Superior temporal gyrus (tissue), 1 donor: ENCODE data around the gene PMM2.
A peak's percentile ranks its signal among the peaks of the same experiment; 100 is the strongest.

Experiments
- DNase-seq: peaks from one replicate; pipeline ENCODE4 v3.0.0-alpha.2; 2016; ENCODE audit errors: extremely low spot score

PMM2 gene

DNA sequence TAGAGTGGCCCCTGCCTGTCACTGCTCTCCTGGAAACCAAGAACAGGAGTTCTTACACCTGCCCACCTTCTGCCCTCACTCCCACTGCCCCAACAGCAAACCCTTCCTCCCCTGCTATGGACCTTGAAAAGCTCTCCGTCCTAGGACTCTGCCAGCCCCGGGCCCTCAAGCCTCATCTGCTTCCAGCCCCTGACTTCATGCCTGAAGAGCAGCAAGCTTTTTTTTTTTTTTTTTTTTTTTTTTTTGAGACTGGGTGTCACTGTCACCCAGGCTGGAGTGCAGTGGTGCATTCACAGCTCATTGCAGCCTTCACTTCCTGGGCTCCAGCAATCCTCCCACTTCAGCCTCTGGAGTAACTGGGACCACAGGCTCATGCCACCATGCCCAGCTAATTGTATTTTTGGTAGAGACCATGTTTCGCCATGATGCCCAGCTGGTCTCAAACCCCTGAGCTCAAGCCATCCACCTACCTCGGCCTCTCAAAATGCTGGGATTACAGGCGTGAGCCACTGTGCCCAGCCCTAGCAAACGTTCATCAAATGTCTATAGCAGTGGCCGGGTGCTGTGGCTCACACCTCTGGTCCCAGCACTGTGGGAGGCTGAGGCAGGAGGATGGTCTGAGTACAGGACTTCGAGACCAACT lies 54.2 kb downstream of the PMM2 start:
- DNase-seq: no peak

DNA sequence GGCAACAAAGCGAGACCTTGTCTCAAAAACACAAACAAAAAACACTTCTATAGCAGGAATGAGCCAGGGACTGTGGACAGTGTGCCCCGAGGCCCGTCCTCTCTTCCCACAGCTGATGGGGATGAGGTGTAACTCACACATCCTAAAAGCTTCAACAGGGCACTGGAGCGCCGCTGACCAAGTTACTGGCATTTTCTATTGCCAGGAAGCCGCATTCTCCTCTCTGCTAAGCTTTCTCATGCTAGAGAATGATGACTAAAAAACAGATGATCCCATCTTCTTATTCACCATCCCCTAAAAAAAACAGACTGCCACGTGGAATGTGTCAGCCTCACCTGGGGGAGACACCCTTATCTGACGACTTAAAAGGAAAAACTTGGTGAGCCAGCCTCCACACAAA lies 54.9 kb downstream of the PMM2 start:
- DNase-seq: no peak

DNA sequence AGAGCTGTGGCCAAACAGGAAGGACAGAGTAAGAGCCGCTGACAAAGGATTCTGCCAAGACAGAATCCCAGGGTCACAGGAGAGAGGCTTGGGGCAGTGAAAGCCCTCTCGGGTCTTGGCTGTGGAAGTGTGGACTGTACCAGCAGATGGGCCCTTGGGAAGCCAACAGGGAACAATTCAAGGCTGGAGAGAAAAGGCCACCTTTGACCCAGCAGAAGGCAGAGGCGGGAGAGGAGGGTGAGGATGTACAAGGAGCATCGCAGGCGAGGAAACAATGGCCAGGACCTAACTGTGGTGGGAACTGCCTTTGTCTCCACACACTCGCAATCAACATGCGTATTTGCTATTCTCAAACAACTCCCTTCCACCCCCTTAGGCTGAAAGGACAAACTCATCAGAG lies 55.5 kb downstream of the PMM2 start:
- DNase-seq: no peak

DNA sequence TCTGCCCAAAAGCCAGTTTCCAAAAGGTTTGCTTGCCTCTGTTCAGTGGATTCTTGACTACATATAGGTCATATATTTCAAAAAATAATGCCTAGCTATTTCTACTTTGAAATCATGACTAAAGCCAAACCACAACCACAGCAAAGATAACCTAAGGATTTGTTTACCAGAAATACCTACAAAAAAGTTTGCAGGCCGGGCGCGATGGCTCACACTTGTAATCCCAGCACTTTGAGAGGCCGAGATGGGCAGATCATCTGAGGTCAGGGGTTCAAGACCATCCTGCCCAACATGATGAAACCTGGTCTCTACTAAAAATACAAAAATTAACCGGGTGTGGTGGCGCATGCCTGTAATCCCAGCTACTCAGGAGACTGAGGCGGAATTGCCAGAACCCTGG lies 56.0 kb downstream of the PMM2 start:
- no peak for DNase-seq

DNA sequence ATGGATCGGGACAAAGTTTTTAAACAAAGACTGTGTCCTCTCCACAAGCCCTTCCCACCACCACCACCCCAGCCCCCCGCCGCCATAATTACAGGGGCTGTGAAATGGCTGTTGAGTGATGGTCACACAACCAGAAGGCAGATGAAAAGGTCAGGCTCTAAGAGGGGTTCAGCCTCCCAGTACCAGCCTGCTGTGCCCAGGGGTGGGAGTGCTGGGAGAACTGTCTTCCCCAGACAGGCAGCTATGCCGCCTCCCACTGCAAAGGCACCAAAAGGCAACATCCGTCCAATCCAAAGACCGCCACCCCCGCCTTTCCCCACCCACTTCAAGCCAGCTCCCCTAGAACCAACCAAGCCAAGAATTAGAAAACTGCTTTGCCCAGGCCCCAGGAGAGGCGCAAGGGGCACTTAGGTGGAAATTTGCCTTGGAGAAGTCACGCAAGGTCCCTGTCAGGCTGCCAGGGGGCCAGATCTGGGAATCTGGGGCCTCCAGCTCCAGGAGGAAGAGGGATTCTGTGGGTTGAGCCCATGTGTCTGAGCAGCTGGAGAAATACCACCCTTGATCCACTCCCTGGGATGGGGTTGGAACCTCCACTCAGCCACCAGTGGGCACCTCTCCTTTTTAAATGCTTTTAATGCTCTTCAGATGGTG lies 56.8 kb downstream of the PMM2 start:
- no peak for DNase-seq

DNA sequence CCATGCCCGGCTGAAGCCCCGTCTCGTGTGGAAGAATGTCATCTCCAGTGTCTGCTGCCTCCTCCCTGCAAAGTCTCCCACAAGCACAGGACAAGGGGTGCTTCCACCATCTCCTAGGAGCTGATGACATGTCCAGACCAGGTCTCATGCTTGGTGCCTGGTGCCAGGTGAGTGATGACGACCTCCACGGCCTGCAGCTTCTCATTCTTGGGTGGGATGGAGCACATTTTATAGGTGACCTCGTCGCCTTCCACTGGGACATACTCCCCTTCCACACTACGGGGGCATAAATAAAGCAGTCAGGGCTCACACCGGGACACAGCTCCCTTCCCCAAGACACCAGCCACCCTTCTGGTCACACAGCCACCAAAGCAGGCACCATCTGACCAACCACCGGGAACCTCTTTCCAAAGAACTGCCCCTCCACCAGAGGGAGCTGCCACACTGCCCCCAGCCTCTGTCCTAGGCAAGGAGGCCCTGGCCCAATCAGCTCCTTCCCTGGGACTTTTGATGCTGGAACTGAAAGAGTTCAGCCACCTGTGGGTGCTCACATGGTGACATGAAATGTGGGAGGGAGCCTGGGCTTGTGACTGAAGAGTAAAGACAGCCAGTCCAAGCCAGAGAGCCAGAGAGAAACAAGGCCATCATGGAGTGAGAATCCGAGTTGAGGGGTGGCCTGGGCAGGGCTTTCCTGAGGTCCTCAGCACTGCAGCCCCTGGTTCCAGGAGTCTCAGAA lies 57.6 kb downstream of the PMM2 start:
- no peak for DNase-seq

DNA sequence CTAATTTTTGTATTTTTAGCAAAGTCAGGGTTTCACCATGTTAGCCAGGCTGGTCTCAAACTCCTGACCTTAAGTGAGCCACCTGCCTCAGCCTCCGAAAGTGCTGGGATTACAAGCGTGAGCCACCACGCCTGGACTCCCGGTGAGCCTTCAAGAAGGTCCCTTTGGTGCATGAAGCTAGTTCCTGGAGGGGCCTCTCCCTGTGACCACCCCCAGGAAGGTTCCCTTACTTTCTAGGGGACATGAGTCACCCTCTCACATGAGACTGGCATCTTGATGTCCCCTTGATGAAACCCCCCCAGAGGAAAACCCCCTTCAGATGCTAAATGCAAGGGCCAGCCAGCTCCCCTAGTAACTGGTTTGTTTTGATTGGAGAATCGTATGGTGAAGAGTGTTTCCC lies 58.3 kb downstream of the PMM2 start:
- no peak for DNase-seq

DNA sequence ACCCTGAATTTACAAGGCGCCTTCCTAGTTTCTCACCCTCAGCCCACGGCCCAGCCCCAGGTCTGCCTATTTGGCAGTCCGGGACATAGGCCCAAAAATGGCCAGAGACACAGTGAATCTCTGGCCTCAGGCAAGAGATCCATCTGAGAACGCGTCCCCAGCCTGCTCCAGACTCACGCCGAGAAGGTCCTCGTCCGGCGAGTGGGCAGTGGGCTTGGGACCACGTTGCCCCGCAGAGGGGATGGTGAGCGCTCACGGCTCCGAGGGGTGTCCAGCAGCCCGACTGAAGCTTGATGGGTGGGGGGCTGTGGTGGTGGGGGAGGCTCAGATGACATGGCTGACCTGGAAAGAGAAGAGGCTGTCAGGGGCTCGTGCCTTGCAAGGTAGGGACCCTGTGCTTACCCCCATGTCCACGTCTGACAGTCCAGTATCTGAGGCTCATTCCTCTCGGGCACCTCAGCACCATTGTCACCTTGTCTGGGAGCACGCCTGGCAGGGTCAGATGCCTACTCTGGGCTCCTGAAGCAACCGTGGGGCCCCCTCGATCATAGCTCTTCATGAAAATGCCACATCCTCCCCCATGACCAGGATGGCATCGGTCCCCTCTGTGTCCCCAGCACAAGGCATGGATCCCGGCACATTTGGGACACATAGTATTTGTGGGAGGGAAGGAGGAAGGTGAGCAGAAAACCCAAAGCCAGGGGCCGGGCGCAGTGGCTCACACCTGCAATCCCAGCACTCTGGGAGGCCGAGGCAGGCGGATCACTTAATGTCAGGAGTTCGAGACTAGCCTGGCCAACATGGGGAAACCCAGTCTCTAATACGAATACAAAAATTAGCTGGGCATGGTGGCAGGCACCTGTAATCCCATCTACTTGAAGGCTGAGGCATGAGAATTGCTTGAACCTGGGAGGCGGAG lies 61.6 kb downstream of the PMM2 start:
- DNase-seq: no peak

DNA sequence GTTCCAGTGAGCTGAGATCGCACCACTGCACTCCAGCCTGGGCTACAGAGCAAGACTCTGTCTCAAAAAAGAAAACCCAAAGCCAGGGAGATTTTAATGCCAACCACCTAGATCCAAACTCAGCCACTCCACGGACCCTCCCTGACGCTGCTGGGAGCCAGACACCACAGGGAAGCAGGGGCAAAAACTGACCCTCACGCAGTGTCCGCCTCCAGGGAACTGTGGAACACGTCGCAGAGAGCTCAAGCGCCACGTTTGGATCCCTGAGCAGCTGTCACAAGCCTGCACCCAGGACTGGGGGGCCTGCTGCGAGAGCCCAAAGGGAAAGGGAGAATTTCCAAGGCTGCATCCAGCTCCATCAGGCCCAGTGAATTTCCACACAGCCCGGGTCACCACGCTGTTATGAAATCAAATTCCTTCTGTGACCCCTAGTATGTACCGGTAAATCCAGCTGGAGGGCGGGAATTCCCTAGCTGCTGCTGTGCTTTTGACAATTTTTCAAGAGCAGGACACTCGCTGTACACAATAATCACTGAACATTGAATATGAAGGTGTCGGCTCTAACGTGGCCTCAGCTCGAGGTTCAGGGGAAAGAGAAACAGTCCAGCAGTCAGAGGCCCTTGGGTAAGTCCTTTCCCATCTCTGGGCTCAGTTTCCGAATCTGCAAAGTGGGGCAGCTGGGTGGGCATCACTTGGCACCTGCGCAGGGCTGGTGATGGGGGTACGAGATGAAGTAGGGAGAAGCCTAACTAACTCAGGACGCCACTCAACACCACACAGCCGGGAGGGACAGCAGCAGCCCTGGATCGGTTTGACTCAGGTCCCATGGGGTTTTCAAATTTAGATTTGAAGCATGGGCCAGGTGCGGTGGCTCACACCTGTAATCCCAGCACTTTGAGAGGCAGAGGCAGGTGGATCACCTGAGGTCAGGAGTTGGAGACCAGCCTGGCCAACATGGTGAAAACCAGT lies 62.6 kb downstream of the PMM2 start:
- no peak for DNase-seq

DNA sequence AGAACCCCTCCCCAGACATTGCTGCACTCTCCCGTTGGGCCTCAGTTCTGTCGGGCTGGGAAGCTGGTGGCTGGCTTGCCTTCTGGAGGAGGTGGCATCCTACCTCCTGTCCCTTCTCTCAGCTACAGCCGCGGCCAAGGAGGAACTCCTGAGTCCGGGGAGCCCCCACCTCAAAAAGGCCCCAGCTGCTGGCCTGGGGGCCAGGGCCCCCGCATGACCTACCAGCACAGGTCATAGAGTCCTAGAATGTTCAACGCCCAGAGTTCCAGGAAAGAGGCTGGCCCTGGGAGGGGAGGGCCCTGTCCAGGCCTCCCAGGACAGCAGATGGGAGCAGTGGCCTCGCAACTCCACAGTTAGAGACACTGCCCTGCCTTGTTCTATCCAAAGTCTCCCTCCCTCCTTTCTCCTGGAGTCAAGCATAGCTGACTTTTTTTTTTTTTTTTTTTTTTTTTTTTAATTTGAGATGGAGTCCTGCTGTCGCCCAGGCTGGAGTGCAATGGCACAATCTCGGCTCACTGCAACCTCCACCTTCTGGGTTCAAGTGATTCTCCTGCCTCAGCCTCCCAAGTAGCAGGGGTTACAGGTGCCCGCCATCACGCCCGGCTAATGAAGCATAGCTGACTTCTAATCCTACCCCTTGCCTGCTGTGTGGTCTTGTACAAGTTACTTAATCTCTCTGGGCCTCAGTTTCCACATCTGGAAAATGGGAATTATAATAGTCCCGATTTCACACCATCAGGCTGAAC lies 64.1 kb downstream of the PMM2 start:
- DNase-seq: no peak

DNA sequence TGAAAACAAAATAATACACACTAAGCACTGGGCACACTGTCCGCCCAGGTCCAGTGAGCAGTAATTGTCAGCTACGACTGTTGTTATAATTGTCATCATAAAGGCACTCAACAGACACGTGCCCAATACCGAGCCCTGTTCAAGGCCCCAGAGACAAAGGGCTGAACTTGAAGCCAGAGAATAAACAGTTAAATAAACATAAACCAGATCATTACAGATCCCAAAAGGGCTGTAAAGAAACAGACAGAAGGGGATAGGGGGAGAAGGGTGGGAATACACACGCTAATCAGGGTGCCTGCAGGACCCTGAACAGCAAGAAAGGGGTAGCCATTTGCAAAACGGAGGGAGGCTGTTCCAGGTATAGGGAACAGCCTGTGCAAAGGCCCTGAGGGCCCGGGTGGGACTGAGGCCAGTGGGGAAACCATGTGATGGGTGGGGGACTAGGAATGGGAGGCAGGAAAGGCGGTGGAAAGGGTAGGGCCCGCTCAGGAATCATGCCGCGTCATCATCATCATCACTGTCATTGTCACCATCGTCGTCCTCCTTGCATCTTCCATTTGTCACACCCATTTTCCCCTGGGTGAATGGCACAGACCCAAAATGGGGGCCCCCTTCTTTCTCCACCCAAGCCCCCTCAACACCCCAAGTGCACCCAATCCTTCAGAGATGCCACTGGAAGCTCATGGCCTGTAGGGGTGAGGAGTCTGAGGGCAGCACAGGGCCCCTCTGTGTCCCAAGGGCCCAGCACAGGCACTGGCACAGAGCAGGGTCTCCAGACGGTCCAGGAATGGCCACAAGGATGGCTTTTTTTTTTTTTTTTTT lies 64.9 kb downstream of the PMM2 start:
- DNase-seq: no peak

DNA sequence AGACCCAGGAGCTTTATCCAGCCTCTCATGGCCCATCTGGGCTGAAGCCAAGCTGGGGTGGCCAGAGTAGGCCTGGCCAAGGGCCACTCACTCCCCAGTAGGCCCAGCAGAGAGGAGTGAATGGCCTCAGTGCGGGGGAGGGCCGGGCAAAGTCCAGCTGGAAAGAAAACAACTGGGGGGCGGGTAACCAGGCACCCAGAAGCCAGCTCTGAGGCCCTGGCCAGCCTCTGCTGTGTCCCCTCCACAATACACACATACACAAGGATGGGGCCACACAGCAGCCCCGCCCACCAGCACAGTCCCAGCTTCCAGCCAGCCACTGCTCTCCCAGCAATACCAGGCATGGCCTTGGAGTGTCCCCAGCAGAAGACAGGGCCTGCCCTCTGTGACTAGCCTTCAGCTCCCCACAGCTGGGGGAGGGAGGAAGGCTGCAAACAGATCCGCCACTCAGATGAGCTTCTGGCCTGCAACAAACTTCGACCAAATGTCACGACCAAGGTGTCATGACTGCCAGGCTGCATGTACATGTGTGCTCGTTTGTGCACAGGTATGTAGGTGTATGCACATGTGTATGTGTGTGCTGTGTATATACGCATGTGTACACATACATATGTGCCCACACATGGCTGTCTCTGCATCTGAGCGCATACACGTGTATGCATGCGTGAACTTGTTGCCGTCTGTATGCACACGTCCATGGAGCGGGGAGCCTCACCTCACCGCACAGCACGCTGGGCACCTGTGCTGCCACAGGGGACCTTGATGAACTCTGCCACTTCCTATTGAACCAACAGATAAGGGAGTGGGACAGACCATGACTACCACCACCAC lies 66.2 kb downstream of the PMM2 start:
- DNase-seq: peak; percentile 92

DNA sequence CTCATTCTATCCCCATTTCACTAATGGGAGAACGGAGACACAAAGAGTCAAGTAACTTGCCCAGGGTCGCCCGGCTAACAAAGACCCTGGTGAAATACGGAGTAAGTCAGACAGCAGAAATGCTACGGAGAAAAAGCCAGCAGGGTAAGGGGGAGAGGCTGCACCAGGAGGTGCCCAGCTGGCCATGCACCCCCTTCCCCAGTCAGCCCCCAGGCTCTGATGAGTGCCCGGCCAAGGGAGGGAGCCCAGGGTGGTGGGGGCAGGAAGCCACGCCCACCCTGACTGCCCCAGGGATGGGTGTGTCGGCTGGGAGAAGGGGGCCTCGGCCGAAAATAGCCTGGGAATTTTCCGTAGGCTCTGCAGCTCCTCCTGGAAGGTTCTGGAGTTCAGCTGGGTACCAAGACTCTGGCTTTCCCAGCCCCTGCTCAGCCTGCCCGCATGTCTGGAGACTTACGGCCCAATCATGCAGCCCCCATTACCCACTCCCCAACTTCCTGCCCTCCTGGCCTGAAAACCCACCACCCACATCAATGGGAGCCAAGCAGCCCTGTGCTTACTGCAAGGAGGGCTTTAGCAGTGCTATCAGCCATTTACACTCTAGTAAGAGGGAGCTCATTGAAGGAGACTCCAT lies 67.0 kb downstream of the PMM2 start:
- DNase-seq: no peak

DNA sequence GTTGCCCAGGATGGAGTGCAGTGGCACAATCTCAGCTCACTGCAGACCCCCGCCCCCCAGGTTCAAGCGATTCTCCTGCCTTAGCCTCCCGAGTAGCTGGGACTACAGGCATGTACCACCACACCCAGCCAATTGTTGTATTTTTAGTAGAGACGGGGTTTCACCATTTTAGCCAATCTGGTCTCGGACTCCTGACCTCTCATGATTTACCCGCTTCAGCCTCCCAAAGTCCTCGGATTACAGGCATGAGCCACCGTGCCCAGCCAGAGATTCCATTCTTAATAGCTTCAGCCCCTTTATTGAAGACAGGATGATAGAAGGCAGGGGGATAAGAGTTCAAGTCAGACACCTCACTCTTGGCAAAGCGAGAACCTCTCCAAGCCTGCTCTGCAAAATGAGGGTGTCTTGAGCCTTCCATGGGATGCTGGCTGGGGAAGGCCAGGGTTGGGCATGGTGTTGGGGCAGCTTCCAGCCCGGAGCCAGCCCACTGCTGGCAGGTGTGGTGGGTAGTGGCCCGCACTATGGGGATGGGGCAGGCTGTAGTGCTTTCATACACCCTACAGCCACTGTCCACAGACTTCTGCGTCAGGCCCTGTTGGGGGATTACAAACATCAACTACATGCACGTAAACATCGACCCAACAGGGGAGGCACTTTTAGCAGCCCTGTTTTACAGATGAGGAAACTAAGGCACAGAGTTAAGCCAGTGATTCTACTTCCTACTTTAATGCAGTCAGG lies 67.7 kb downstream of the PMM2 start:
- DNase-seq: no peak

DNA sequence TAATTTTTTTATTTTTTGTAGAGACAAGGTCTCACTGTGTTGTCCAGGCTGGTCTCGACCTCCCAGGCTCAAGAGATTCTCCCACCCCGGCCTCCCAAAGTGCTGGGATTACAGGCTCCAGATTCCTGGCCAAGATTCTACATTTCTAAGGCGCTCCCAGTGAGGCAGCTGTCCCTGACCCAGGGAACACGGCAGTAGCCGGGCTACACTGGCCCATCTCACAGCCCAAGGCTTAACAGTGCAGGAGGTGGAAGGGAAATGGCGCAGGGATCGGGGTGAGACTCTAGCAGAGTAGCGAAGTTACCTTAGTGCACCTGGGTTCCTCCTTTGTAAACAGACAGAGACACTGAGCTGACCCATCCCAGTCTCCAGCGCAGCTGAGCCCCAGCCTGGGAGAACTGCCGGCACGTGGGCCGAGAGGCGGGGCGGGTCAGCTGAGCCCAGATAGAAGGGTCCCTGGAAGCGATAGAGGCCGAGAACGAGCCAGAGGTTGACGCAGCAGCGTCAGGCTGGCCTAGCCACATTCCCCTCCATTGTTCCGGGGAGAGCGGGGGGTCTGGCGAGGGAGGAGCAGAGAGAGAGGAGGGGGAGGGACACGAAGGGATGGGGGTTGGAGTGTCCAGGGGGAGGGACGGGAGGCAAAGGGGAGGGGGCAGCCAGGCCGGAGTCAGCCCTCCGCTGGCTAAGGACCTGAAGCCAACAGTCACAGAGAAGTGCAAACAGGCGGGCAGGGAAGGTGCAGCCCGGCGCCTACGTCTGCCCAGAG lies 68.7 kb downstream of the PMM2 start:
- DNase-seq: peak; percentile 76

DNA sequence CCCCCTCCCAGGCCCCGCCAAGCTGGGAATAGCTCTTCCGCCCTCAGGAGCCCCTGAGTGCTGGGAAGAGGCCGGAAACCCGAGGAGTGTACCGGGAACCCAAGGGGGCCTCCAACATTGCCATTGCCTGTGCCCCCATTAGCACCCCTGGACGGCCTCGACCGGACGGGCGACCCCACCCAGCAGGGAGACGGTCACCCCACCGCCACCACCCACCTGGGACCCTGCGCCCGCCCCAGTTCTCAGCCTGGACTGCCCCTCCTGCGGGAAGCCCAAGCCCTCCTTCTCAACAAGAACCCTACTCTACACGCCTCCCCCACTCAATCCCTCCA lies 69.2 kb downstream of the PMM2 start:
- no peak for DNase-seq
